ENCODE measurements around the gene CALML5.

CALML5 gene

GRCh38 chr10:5511885-5512280 is 12.5 kb upstream of the CALML5 start:
- TF ChIP-seq EZH2 (IDR thresholded peaks at IDR 0.05; ENCODE audit: borderline replicate concordance, low read depth, low read length, severe bottlenecking) (no peak), CTCF (IDR thresholded peaks at IDR 0.05; ENCODE audit: borderline replicate concordance, extremely low read depth, low read length, poor library complexity, severe bottlenecking) (no peak)
- peaks cover 11% of the 10 kb centered on the region for H3K27me3 ChIP-seq (ENCODE audit: insufficient read depth, low read length, poor library complexity)
- no peak overlapping the region for H3K27ac ChIP-seq (ENCODE audit: low read length)
- no peaks in the 10 kb centered on the region for H3K9me3 ChIP-seq (ENCODE audit: insufficient read depth, low read length, severe bottlenecking)
- H3K4me3 ChIP-seq (ENCODE audit: low read depth in 1 of 2, low read length in 2 of 2) = no peak overlapping the region
- ATAC-seq (ENCODE audit: insufficient read depth, low read depth) (no peak), DNase-seq (no peak)
- H4K20me1 ChIP-seq (ENCODE audit: insufficient read depth, low read length) = no peaks in the 10 kb centered on the region
- no peaks in the 10 kb centered on the region for H3K4me1 ChIP-seq (ENCODE audit: insufficient read depth, low read length)
- H3K4me2 ChIP-seq (ENCODE audit: insufficient read depth, low read length) = no peak overlapping the region
- no peaks in the 10 kb centered on the region for H3K79me2 ChIP-seq (ENCODE audit: insufficient read depth, low read length)
- H3K9ac ChIP-seq (ENCODE audit: low read depth, low read length) = no peak overlapping the region
- no peak overlapping the region for H2AFZ ChIP-seq (ENCODE audit: low read depth, low read length)
- no peaks in the 10 kb centered on the region for H3K36me3 ChIP-seq (ENCODE audit: insufficient read depth, low read length)

DNA sequence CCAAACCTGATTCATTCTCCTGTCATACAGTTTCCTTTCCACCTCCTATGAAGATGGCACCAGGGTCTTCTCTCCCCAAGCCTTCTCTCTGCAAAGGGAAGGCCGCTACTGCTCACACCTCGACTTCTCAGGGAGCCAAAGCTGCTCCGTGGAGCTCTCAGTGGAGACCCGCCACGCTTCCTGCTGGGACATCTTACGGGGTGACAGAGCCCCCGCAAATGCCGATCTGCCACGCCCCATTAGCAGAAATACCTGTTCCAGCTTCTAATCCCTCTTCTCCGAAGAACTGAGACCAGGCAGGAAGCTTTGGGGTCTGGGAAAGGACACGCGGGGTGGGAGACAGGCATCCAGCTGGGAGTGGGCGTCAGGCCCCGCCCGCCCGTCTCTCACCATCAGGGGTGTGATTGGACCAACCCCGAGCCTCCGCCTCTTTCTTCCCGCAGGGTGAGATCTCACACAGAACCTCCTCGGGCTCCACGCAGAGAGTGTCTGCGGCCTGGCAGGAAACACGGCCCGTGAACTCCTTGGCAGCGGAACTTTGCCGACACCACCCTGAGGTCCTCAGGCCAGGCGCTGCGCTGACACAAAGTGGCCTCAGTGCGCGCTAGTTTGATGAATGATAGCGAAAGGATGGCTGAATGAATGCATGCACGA is 12.0 kb upstream of the CALML5 start:
- no peak for TF ChIP-seq EZH2 (IDR thresholded peaks at IDR 0.05; ENCODE audit: borderline replicate concordance, low read depth, low read length, severe bottlenecking)
- TF ChIP-seq CTCF (IDR thresholded peaks at IDR 0.05; ENCODE audit: borderline replicate concordance, extremely low read depth, low read length, poor library complexity, severe bottlenecking) = no peak
- DNase-seq (no peak), ATAC-seq (ENCODE audit: insufficient read depth, low read depth) (no peak)
- no peaks in the 10 kb centered on the region for H3K9me3 ChIP-seq (ENCODE audit: insufficient read depth, low read length, severe bottlenecking)
- H3K9ac ChIP-seq (ENCODE audit: low read depth, low read length) = no peak overlapping the region
- H3K79me2 ChIP-seq (ENCODE audit: insufficient read depth, low read length) = no peaks in the 10 kb centered on the region
- H3K27ac ChIP-seq (ENCODE audit: low read length) = no peak overlapping the region
- no peaks in the 10 kb centered on the region for H3K36me3 ChIP-seq (ENCODE audit: insufficient read depth, low read length)
- H3K4me2 ChIP-seq (ENCODE audit: insufficient read depth, low read length) = no peak overlapping the region
- no peaks in the 10 kb centered on the region for H4K20me1 ChIP-seq (ENCODE audit: insufficient read depth, low read length)
- H2AFZ ChIP-seq (ENCODE audit: low read depth, low read length) = no peak overlapping the region
- H3K27me3 ChIP-seq (ENCODE audit: insufficient read depth, low read length, poor library complexity) = peaks cover 11% of the 10 kb centered on the region
- no peaks in the 10 kb centered on the region for H3K4me1 ChIP-seq (ENCODE audit: insufficient read depth, low read length)
- H3K4me3 ChIP-seq (ENCODE audit: low read depth in 1 of 2, low read length in 2 of 2) = no peak overlapping the region

- DNase-seq = no peak
- TF ChIP-seq CTCF (IDR thresholded peaks at IDR 0.05; ENCODE audit: borderline replicate concordance, extremely low read depth, low read length, poor library complexity, severe bottlenecking) (no peak), EZH2 (IDR thresholded peaks at IDR 0.05; ENCODE audit: borderline replicate concordance, low read depth, low read length, severe bottlenecking) (no peak)
- Histone ChIP-seq H3K36me3 (ENCODE audit: insufficient read depth, low read length) (no peaks in the 10 kb centered on the region), H2AFZ (ENCODE audit: low read depth, low read length) (no peak overlapping the region), H3K4me3 (ENCODE audit: low read depth in 1 of 2, low read length in 2 of 2) (no peak overlapping the region), H3K79me2 (ENCODE audit: insufficient read depth, low read length) (no peaks in the 10 kb centered on the region), H3K9me3 (ENCODE audit: insufficient read depth, low read length, severe bottlenecking) (no peaks in the 10 kb centered on the region), H3K4me2 (ENCODE audit: insufficient read depth, low read length) (no peak overlapping the region), H3K9ac (ENCODE audit: low read depth, low read length) (no peak overlapping the region), H3K27ac (ENCODE audit: low read length) (no peak overlapping the region), H3K4me1 (ENCODE audit: insufficient read depth, low read length) (no peaks in the 10 kb centered on the region), H3K27me3 (ENCODE audit: insufficient read depth, low read length, poor library complexity) (peaks cover 12% of the 10 kb centered on the region), H4K20me1 (ENCODE audit: insufficient read depth, low read length) (no peaks in the 10 kb centered on the region)
- ATAC-seq (ENCODE audit: insufficient read depth, low read depth) = no peak
Observed at GRCh38 chr10:5510281-5511072, 11.1 kb upstream of the CALML5 start.

Data from DND-41 (cell line).